Endothelial cell of umbilical vein (primary cell): Measurements from ENCODE around the gene FBXL19. TPM values are rescaled to one million over a fixed set of nuclear protein-coding genes. Genes with fewer than 3 reads are reported as not detected.

Experiments used
- BruUV-seq: library from RNA; stranded (reverse); fragments of 400-500 nt; replicated peaks from 2 replicates; lab custom pipeline; 2021; lab: Mats Ljungman, UMichigan
- CTCF ChIA-PET: fragments of 300-600, 350-600 bp; sonication (Branson Sonifier 250); formaldehyde crosslinking; loops from one replicate; lab custom pipeline; 2021; ENCODE audit warnings: antibody characterized with exemption, inconsistent platforms; lab: Charles Lee
- POLR2A ChIA-PET: fragments of 300-600, 350-600 bp; sonication (Branson Sonifier 250); formaldehyde crosslinking; loops from one replicate; lab custom pipeline; 2021; ENCODE audit warnings: antibody characterized with exemption, inconsistent platforms; lab: Charles Lee
- DNase-seq: peaks from one replicate; pipeline ENCODE4 v3.0.0-alpha.2; 2011; ENCODE audit warnings: low read depth, low spot score
- FAIRE-seq: peaks from 2 replicates; lab custom pipeline; 2011; peaks lifted over from hg19 to GRCh38; lab: Jason Lieb, UNC
- H2AFZ ChIP-seq: 2 replicates; pipeline ENCODE4 v1.6.0; 2012; ENCODE audit warnings: low read depth, low read length, control low read depth, inconsistent platforms
- H3K27ac ChIP-seq: 2 replicates; pipeline ENCODE4 v1.5.1; 2011; ENCODE audit warnings: low read depth, mild to moderate bottlenecking, control low read depth, low read length, moderate library complexity; ENCODE audit not compliant: insufficient read depth
- H3K27me3 ChIP-seq, 2 experiments: 2 replicates each; pipeline versions ENCODE4 v1.6.0 to v1.6.1; 2011; ENCODE audit warnings: low read length in 2 of 2, mixed read lengths in 1 of 2; ENCODE audit not compliant: control insufficient read depth in 2 of 2, insufficient read depth in 2 of 2
- H3K36me3 ChIP-seq, 2 experiments: 2 replicates in 1 of 2; 3 replicates in 1 of 2; pipeline ENCODE4 v1.5.1; 2011; ENCODE audit warnings: low read length in 2 of 2, mild to moderate bottlenecking in 1 of 2, moderate library complexity in 1 of 2; ENCODE audit not compliant: control insufficient read depth in 2 of 2, insufficient read depth in 2 of 2; ENCODE audit errors: extremely low read depth in 1 of 2
- H3K4me1 ChIP-seq: 3 replicates; pipeline ENCODE4 v1.5.1; 2011; ENCODE audit warnings: mild to moderate bottlenecking, low read length; ENCODE audit not compliant: control insufficient read depth, insufficient read depth; ENCODE audit errors: extremely low read depth
- H3K4me2 ChIP-seq: 2 replicates; pipeline ENCODE4 v1.6.1; 2011; ENCODE audit warnings: low read length, control low read depth, mixed read lengths; ENCODE audit not compliant: insufficient read depth
- H3K4me3 ChIP-seq, 3 experiments: fragments of 200-600 bp in 1 of 3; sonication (generic), shearing (Covaris generic) in 1 of 3; replicated peaks in 1 of 3; 2 replicates each; pipeline ENCODE4 v1.5.1; 2011 to 2016; ENCODE audit warnings: control low read depth in 3 of 3, low read length in 3 of 3, mild to moderate bottlenecking in 2 of 3, inconsistent platforms in 1 of 3, low read depth in 1 of 3, moderate library complexity in 1 of 3; ENCODE audit not compliant: insufficient read depth in 1 of 3
- H3K79me2 ChIP-seq: 2 replicates; pipeline ENCODE4 v1.6.0; 2012; ENCODE audit warnings: low read length, inconsistent platforms; ENCODE audit not compliant: control insufficient read depth, insufficient read depth
- H3K9ac ChIP-seq: replicated peaks from 2 replicates; pipeline ENCODE3; 2011; ENCODE audit warnings: low read length, control low read depth; ENCODE audit not compliant: insufficient read depth; ENCODE audit errors: extremely low read depth
- H3K9me1 ChIP-seq: replicated peaks from 3 replicates; pipeline ENCODE4 v1.6.0; 2011; ENCODE audit warnings: mild to moderate bottlenecking, low read length; ENCODE audit not compliant: control insufficient read depth, insufficient read depth; ENCODE audit errors: extremely low read depth
- H3K9me3 ChIP-seq: replicated peaks from 2 replicates; pipeline ENCODE4 v1.5.1; 2012; ENCODE audit warnings: low read length, inconsistent platforms; ENCODE audit not compliant: control insufficient read depth, insufficient read depth
- H4K20me1 ChIP-seq: replicated peaks from 2 replicates; pipeline ENCODE3; 2011; ENCODE audit warnings: mild to moderate bottlenecking, low read length; ENCODE audit not compliant: control insufficient read depth, insufficient read depth; ENCODE audit errors: extremely low read depth
- CTCF ChIP-seq, 2 donors: IDR thresholded peaks; 1 replicate in 1 of 2; 2 replicates in 1 of 2; pipeline ENCODE4 v1.5.1; 2011; ENCODE audit warnings: low read length in 2 of 2, mild to moderate bottlenecking in 2 of 2, moderate library complexity in 2 of 2, control low read depth in 1 of 2, inconsistent platforms in 1 of 2, low read depth in 1 of 2; ENCODE audit not compliant: insufficient read depth in 1 of 2; ENCODE audit errors: extremely low read depth in 1 of 2
- EZH2 ChIP-seq: IDR thresholded peaks from 2 replicates; pipeline ENCODE4 v1.6.1; 2012; ENCODE audit warnings: borderline replicate concordance, low read depth, mild to moderate bottlenecking, moderate library complexity, low read length, inconsistent platforms; ENCODE audit not compliant: severe bottlenecking
- FOS ChIP-seq: IDR thresholded peaks from 2 replicates; pipeline ENCODE4 v1.6.1; 2011; ENCODE audit warnings: mild to moderate bottlenecking, low read length, moderate library complexity, borderline replicate concordance; ENCODE audit not compliant: insufficient read depth
- GATA2 ChIP-seq: IDR thresholded peaks from 2 replicates; pipeline ENCODE4 v1.7.0; 2011; ENCODE audit warnings: low read depth, mild to moderate bottlenecking, moderate library complexity, mixed read lengths, low read length; ENCODE audit not compliant: insufficient read length, insufficient read depth
- JUN ChIP-seq: IDR thresholded peaks from 2 replicates; pipeline ENCODE4 v1.6.1; 2011; ENCODE audit warnings: borderline replicate concordance, low read depth; ENCODE audit not compliant: insufficient read length, insufficient read depth
- MAX ChIP-seq: IDR thresholded peaks from 2 replicates; pipeline ENCODE4 v1.6.1; 2011; ENCODE audit not compliant: insufficient read depth, insufficient read length
- dilution Hi-C: fragments of 300-500 bp; cut with MboI; formaldehyde crosslinking; loops from one replicate; pipeline ENCODE4 v1.15.0; 2019; ENCODE audit warnings: low sequenced_read_pairs; ENCODE audit not compliant: extremely low pct_ligation_motif_present
- intact Hi-C: fragments of 100-400 bp; cut with micrococcal nuclease; formaldehyde crosslinking; loops from one replicate; pipeline ENCODE4 v1.10.0; 2022
- polyA plus RNA-seq, 4 experiments: library from polyadenylated mRNA; depleted of rRNA in 3 of 4; stranded (reverse) in 3 of 4; unstranded in 1 of 4; fragments of >200 nt; gene quantifications; 2 replicates each; pipeline versions ENCODE4 v1.2.1 to v1.2.3, GENCODE V29; 2011 to 2012; ENCODE audit warnings: missing spikeins in 1 of 4
- total RNA-seq: library from RNA; stranded (reverse); gene quantifications from 2 replicates; pipeline ENCODE4 v1.2.3, GENCODE V29; 2021

The FBXL19 gene
- total and polyA plus RNA-seq, 2 donors (not counting 3 experiments of a cell fraction or from before 2014, with no cell fraction given) = 22.1 to 38.0 TPM

GRCh38 chr16:30964574-30965226 lies 41.3 kb downstream of the FBXL19 start:
- TF ChIP-seq EZH2 (no peak), FOS (no peak), JUN (no peak), CTCF (IDR thresholded peaks at IDR 0.05; ENCODE audit: extremely low read depth in 1 of 2, insufficient read depth in 1 of 2, low read depth in 1 of 2, low read length in 2 of 2) (no peak), GATA2 (no peak), MAX (no peak)
- Histone ChIP-seq H3K4me2 (no peak overlapping the region), H3K4me3 (no peak overlapping the region), H3K4me1 (no peaks in the 10 kb centered on the region), H4K20me1 (no peaks in the 10 kb centered on the region), H3K9ac (no peak overlapping the region), H2AFZ (no peak overlapping the region), H3K9me3 (no peaks in the 10 kb centered on the region), H3K27me3 (no peaks in the 10 kb centered on the region), H3K36me3 (peaks cover 29 to 62% of the 10 kb centered on the region in 2 experiments), H3K9me1 (no peaks in the 10 kb centered on the region), H3K79me2 (peaks cover 2% of the 10 kb centered on the region), H3K27ac (no peak overlapping the region)
- ChIA-PET POLR2A (interaction anchor here (0.5 kb wide), 1 partner anchor 60 kb away, joined by 4 read pairs; no protein-coding TSS in a partner anchor), CTCF (interaction anchor here (1.0 kb wide), 1 partner anchor 11 kb away, joined by 4 read pairs; no protein-coding TSS in a partner anchor)
- intact Hi-C loops = no loop called here
- dilution Hi-C loops = no loop called here
- DNase-seq (no peak), FAIRE-seq (no peak)
- TSS peak; percentile 3 for BruUV-seq
